ENCODE results near the gene CTH.
"Not testable (repeated sequence)": the region's sequence is repeated elsewhere in the genome, so short reads cannot be mapped to it uniquely, and the experiment has no call there.

The CTH gene

GRCh38 chr1:70410604-70411359 is at the start of gene CTH:
CTH (plus strand) TSS chr1:70411268; CDS start chr1:70411416, 148 bp downstream.
- peak; percentile 95 for DNase-seq

GRCh38 chr1:70361727-70362398 is 49.2 kb upstream of the CTH start:
- DNase-seq, result no peak

GRCh38 chr1:70364439-70364838 is 46.6 kb upstream of the CTH start:
- DNase-seq, result no peak

GRCh38 chr1:70366425-70366952 is 44.6 kb upstream of the CTH start:
- DNase-seq, result not testable (repeated sequence)

GRCh38 chr1:70366997-70367396 is 44.1 kb upstream of the CTH start:
- DNase-seq, result not testable (repeated sequence)

GRCh38 chr1:70367397-70367796 is 43.7 kb upstream of the CTH start:
- DNase-seq, result not testable (repeated sequence)

GRCh38 chr1:70371586-70371985 is 39.5 kb upstream of the CTH start:
- DNase-seq, result not testable (repeated sequence)

GRCh38 chr1:70372426-70372825 is 38.6 kb upstream of the CTH start:
- DNase-seq, result no peak

- DNase-seq, result not testable (repeated sequence)
Observed at GRCh38 chr1:70373580-70373979, 37.5 kb upstream of the CTH start.

- DNase-seq, result no peak
Observed at GRCh38 chr1:70376196-70376595, 34.9 kb upstream of the CTH start.

- no peak for DNase-seq
Observed at GRCh38 chr1:70382682-70383081, 28.4 kb upstream of the CTH start.

- DNase-seq, result no peak
Observed at GRCh38 chr1:70383483-70383882, 27.6 kb upstream of the CTH start.

- no peak for DNase-seq
Observed at GRCh38 chr1:70384542-70384941, 26.5 kb upstream of the CTH start.

- no peak for DNase-seq
Observed at GRCh38 chr1:70385477-70385876, 25.6 kb upstream of the CTH start.

- no peak for DNase-seq
Observed at GRCh38 chr1:70386121-70386520, 24.9 kb upstream of the CTH start.

GRCh38 chr1:70387507-70387906 is 23.6 kb upstream of the CTH start:
- DNase-seq, result no peak

GRCh38 chr1:70392626-70393025 is 18.4 kb upstream of the CTH start:
- no peak for DNase-seq

- DNase-seq, result no peak
Observed at GRCh38 chr1:70396607-70397006, 14.5 kb upstream of the CTH start.

GRCh38 chr1:70397013-70397412 is 14.1 kb upstream of the CTH start:
- DNase-seq, result no peak

- DNase-seq, result no peak
Observed at GRCh38 chr1:70400335-70400734, 10.7 kb upstream of the CTH start.

GRCh38 chr1:70401974-70402373 is 9.1 kb upstream of the CTH start:
- DNase-seq, result no peak

GRCh38 chr1:70403759-70404158 is 7.3 kb upstream of the CTH start:
- no peak for DNase-seq

- no peak for DNase-seq
Observed at GRCh38 chr1:70405780-70406416, 5.2 kb upstream of the CTH start.

- no peak for DNase-seq
Observed at GRCh38 chr1:70409136-70409535, 1.9 kb upstream of the CTH start.
